Vagina (tissue), 2 donors: ENCODE measurements around the gene MINDY4.

Experiments used
- CTCF ChIP-seq, 3 experiments: fragments of 450-650 bp in 2 of 3; fragments of 200-600 bp in 1 of 3; sonication (generic) in 1 of 3; IDR thresholded peaks; one replicate each; pipeline ENCODE4 v1.5.1; 2017 to 2019; ENCODE audit warnings: antibody characterized with exemption in 3 of 3, mild to moderate bottlenecking in 2 of 3, moderate library complexity in 2 of 3
- POLR2A ChIP-seq, 2 donors: fragments of 450-650 bp; IDR thresholded peaks; one replicate each; pipeline ENCODE4 v1.6.1; 2017; ENCODE audit warnings: antibody characterized with exemption in 2 of 2, mild to moderate bottlenecking in 2 of 2, moderate library complexity in 2 of 2

GRCh38 chr7:30844483-30844874 lies 73.3 kb downstream of the MINDY4 start:
- TF ChIP-seq POLR2A (IDR thresholded peaks at IDR 0.05) (no peak), CTCF (IDR thresholded peaks at IDR 0.05) (no peak)
